Astrocyte of the cerebellum (primary cell): ENCODE measurements around the gene PTPN5.

Source experiments
- DNase-seq: peaks from one replicate; pipeline ENCODE4 v3.0.0-alpha.2; 2011; ENCODE audit warnings: low read depth
- H3K4me3 ChIP-seq: 2 replicates; pipeline ENCODE4 v1.5.1; 2011; ENCODE audit warnings: mild to moderate bottlenecking, low read depth, low read length, moderate library complexity
- in situ Hi-C: cut with HindIII; loops from 2 replicates; pipeline ENCODE4 v1.10.0; 2017; ENCODE audit warnings: low sequenced_read_pairs
- TF ChIP-seq, protein P1 (sequence below): IDR thresholded peaks from 2 replicates; pipeline ENCODE4 v1.5.1; 2012; ENCODE audit warnings: low read length, low read depth, moderate library complexity, mild to moderate bottlenecking; ENCODE audit errors: missing control alignments

PTPN5 gene

DNA sequence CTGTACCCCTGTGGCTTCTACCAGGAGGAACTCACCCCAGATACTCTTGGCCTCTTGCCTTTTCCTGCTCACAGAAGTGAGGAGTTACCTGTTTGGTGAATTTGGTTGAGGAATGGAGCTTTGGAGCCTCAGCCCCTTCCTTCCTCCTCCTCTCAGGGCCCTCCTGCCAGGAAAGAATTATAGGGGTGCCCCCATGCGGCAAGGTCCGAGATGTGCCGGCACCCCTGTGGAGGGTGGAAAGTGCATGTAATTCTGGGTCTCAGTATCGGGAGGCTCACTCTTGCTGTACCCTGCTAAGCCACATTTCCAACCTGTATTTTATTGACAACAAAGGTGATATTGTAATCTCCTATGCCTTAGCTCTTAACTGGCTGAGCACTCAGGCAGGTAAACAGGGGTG lies 51.9 kb downstream of the PTPN5 start:
- no peak for DNase-seq
- TF ChIP-seq, protein P1, sequence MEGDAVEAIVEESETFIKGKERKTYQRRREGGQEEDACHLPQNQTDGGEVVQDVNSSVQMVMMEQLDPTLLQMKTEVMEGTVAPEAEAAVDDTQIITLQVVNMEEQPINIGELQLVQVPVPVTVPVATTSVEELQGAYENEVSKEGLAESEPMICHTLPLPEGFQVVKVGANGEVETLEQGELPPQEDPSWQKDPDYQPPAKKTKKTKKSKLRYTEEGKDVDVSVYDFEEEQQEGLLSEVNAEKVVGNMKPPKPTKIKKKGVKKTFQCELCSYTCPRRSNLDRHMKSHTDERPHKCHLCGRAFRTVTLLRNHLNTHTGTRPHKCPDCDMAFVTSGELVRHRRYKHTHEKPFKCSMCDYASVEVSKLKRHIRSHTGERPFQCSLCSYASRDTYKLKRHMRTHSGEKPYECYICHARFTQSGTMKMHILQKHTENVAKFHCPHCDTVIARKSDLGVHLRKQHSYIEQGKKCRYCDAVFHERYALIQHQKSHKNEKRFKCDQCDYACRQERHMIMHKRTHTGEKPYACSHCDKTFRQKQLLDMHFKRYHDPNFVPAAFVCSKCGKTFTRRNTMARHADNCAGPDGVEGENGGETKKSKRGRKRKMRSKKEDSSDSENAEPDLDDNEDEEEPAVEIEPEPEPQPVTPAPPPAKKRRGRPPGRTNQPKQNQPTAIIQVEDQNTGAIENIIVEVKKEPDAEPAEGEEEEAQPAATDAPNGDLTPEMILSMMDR = no peak
- H3K4me3 ChIP-seq = no peak overlapping the region
- in situ Hi-C loops = no loop called here

DNA sequence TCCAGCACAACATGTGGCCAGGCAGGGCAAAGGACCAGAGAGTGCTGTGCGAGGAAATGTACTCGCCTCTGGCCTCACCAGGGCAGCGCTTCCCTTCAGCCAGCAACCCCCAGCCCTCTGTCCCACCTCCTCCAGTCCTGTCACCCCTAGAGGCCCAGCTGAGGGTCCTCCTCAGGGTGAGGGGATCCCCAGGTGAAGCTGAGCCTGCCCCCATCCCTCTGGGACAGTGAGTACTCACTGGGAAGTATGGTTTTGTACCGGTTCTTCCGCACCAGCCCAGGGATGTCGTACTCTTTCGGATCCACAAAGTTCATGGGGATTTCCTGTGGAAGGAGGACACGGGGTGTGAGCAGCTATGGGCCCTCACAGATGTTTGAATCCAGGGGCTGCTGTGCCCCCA lies 54.0 kb downstream of the PTPN5 start:
- in situ Hi-C loops = no loop called here
- no peak overlapping the region for H3K4me3 ChIP-seq
- no peak for DNase-seq
- TF ChIP-seq, protein P1 = no peak

DNA sequence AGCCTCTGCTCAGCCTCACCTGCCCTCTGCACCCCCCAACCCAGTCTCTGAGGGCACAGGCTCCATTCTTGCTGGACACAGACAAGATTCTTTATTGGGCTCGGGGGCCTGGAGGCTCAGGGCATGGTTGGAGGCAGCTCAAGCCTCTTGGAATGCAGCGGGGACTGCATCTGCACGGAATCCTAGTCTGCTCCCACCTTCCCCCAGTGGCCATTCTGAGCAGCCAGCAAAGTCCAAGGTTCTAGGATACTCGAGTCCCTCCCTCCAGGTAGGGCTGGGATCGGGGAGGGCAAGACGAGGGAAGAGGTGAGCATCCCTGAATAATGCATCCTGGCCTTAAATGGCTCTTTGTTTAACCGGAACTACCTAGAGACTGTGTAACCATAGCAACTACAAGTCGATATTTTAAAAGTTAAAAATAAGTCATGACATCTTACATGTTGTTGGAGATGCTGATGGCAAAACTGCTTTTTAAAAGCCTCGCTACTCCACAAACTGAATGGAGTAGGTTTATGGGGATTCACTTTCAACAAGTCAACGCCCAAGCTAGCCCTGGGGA lies 54.9 kb downstream of the PTPN5 start:
- no peak overlapping the region for H3K4me3 ChIP-seq
- TF ChIP-seq, protein P1 = no peak
- in situ Hi-C loops = no loop called here
- no peak for DNase-seq

DNA sequence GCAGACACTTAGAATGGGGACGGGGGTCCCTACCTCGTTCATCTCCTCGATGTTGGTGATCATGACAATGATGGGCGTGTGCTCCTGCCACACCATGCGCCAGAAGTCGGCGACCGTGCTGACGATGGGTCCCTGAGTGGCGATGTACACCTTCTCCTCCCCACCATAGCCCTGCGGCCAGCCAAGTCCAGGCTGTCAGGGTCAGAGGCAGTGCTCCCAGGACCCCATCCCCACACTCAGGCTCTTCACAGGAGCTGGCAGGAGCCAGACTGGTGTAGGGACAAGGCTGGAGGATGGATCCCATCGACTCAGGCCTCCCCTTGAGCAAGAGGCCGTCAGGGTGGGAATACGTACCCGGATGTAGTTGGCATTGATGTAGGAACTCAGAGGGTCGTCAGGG lies 58.4 kb downstream of the PTPN5 start:
- in situ Hi-C loops = no loop called here
- DNase-seq = no peak
- TF ChIP-seq, protein P1 = no peak
- H3K4me3 ChIP-seq = no peak overlapping the region

DNA sequence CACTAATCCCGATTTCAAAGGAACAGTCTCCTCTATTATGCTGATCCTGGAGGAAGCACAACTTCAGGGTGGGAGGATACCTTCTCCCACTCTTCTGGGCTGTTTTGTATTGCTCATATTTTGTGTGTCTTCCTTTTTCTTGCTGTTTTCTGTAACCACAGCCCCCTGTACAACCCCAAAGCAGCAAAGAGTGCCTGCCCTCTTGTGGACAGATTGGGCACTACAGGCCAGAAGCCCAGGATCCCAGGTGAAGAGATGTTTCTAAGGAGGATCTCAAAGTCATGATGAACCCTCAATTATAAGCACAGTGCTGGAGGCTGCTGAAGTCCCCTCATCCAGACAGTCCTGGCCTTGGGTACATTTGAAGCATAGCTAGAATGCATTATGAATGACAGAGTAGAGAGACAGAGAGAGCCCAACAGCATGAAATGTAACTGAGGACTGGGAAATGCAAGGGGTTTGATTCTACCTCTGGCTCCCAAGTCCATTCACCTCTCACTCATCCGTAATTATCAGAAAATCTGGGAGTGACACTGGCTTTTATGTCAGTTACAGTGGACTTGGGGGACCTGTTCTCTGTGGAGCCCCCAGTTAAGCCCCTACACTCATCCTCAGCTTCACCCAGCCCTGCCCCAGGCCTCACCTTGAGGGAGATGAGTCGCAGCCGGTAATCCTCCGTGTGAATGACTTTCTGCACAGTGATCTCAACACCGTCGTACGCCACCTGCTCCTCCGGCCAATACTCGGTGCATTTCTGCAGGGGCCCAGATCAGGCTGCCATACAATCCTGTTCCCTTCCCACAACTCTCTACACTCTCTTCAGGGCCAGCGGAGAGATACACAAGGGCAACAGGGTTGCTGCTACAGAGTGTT lies 59.4 kb downstream of the PTPN5 start:
- DNase-seq = no peak
- TF ChIP-seq, protein P1 = peak; percentile 100
- no peak overlapping the region for H3K4me3 ChIP-seq
- in situ Hi-C loops = no loop called here

DNA sequence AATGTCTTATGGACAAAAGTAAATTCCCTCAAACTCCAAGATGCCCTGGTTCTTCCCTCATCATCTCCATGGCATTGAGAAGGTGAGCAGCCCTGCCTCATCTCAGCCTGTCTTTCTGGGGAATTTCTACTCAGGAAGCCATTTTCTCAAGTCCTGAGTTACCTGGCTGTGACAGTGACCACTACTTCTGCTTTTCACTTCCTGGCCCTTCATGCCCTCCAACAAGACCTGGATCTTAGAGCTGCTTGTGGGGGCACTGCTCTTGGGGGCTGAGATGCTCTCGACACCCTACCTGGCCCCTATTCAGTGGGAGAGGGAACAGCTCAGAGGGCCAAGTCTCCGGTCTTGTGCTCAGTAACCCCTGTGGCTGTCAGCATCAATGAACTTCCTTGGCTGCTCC lies 60.2 kb downstream of the PTPN5 start:
- in situ Hi-C loops = no loop called here
- no peak overlapping the region for H3K4me3 ChIP-seq
- TF ChIP-seq, protein P1 = no peak
- no peak for DNase-seq
